ENCODE data around the gene CACNA1H. TPM values are rescaled to one million over a fixed set of nuclear protein-coding genes. Genes with fewer than 3 reads are reported as not detected.
A peak's percentile ranks its signal among the peaks of the same experiment; 100 is the strongest.
"Not testable (repeated sequence)": the region's sequence is repeated elsewhere in the genome, so short reads cannot be mapped to it uniquely, and the experiment has no call there.

CACNA1H gene
- total RNA-seq, 5 donors from 2014 or later (not counting 1 experiment from before 2014, with no cell fraction given), result 3.4 to 8.2 (median 4.8) TPM

DNA sequence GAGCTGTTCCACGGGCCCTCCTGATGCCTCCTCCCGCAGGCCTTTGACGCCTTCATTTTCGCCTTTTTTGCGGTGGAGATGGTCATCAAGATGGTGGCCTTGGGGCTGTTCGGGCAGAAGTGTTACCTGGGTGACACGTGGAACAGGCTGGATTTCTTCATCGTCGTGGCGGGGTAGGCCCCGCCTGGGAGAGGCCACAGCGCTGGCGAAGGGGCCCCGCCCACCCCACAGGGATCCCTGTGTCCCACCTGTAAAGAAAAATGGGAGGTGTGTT is 42.4 kb downstream of the CACNA1H start:
- no peak for ATAC-seq (replicated peaks in 1 of 4)
- POLR2A ChIA-PET, result no interaction called here
- DNase-seq, result no peak
- Mint-ChIP-seq H3K4me1 (no peaks in the 10 kb centered on the region), H3K4me3 (no peak overlapping the region), H3K27ac (no peak overlapping the region), H3K9me3 (no peaks in the 10 kb centered on the region), H3K27me3 (peaks cover 3 to 8% of the 10 kb centered on the region in 2 donors), H3K36me3 (no peaks in the 10 kb centered on the region)
- Histone ChIP-seq H3K27ac (ENCODE audit: low read length) (no peak overlapping the region), H3K36me3 (ENCODE audit: control insufficient read depth in 2 of 2, extremely low read depth in 1 of 2, insufficient read depth in 1 of 2, low read length in 1 of 2) (no peaks in the 10 kb centered on the region), H3K9me3 (no peaks in the 10 kb centered on the region), H3K4me3 (ENCODE audit: control insufficient read depth in 1 of 2, extremely low read depth in 1 of 2, low read length in 1 of 2) (no peak overlapping the region), H3K4me1 (ENCODE audit: control insufficient read depth in 1 of 2, extremely low read depth in 1 of 2, insufficient read depth in 2 of 2, low read length in 2 of 2) (peaks cover 0 to 6% of the 10 kb centered on the region in 2 experiments), H3K27me3 (replicated peaks in 1 of 2; ENCODE audit: control insufficient read depth in 2 of 2, extremely low read depth in 1 of 2, insufficient read depth in 2 of 2, low read length in 1 of 2) (peaks cover 0 to 50% of the 10 kb centered on the region in 2 experiments)
- CTCF ChIA-PET, result no interaction called here
- WGBS (ENCODE audit: insufficient coverage), result 62% methylated on average over 5 of the region's 14 CpGs

DNA sequence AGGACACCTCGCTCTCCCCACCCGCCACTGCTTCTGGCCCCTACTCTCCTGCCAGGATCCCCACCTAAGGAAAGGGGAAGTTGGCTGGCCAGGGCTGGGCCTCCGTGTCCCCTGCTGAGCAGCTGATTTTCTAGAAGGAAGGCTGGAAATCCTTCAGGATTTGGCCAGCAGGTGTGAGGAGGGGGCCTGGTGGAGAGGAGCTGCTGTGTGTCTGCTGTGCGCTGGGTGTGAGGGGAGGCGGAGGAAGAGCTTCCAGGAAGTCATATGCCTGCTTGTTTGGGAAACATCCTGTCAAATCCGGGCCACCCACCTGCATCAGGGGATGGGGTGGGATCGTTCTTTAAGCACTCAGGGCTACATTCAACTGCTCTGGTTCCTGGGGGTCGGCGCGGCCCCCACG is 43.6 kb downstream of the CACNA1H start:
- no peak overlapping the region for H3K27ac Mint-ChIP-seq
- H3K4me1 Mint-ChIP-seq, result no peaks in the 10 kb centered on the region
- Histone ChIP-seq H3K36me3 (ENCODE audit: control insufficient read depth in 2 of 2, extremely low read depth in 1 of 2, insufficient read depth in 1 of 2, low read length in 1 of 2) (no peaks in the 10 kb centered on the region), H3K4me1 (ENCODE audit: control insufficient read depth in 1 of 2, extremely low read depth in 1 of 2, insufficient read depth in 2 of 2, low read length in 2 of 2) (peaks cover 0 to 6% of the 10 kb centered on the region in 2 experiments), H3K9me3 (no peaks in the 10 kb centered on the region), H3K27me3 (replicated peaks in 1 of 2; ENCODE audit: control insufficient read depth in 2 of 2, extremely low read depth in 1 of 2, insufficient read depth in 2 of 2, low read length in 1 of 2) (peaks cover 0 to 49% of the 10 kb centered on the region in 2 experiments), H3K4me3 (ENCODE audit: control insufficient read depth in 1 of 2, extremely low read depth in 1 of 2, low read length in 1 of 2) (no peak overlapping the region), H3K27ac (ENCODE audit: low read length) (no peak overlapping the region)
- H3K9me3 Mint-ChIP-seq, result no peaks in the 10 kb centered on the region
- no peak for ATAC-seq (replicated peaks in 1 of 4)
- 55% methylated on average over 9 of the region's 11 CpGs for WGBS (ENCODE audit: insufficient coverage)
- ChIA-PET CTCF (no interaction called here), POLR2A (no interaction called here)
- peaks cover 3 to 8% of the 10 kb centered on the region in 2 donors for H3K27me3 Mint-ChIP-seq
- DNase-seq, result no peak
- no peak overlapping the region for H3K4me3 Mint-ChIP-seq
- no peaks in the 10 kb centered on the region for H3K36me3 Mint-ChIP-seq

DNA sequence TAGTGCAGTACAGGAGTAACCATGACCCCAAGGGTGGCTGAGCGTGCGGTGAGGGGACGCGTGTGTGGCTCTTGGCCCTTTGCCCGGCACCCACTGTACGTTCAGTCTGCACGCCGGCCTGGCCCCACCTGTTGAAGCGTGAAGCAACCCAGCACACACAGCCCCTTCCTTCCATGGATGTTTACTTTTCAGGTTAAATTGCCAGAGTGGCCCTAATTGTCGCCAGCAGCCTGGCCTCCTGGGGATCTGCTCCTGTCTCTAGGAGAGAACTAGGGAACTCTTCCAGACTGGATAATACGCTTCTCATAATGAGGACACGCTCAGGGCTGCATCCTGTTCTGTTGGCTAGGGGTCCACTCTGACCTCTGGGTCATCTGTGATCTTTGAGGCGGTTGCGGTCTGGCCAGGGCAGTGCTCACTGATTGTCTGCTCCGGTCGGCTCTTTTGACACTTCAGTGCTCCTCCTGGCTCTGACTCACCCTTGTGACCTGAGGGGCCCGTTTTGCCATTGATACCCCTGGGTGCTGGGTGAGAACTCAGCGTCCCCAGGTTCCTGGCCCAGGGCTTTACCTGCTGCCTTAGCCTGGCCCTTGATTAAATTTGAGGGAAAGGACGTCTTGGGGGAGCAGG is 44.4 kb downstream of the CACNA1H start:
- Mint-ChIP-seq H3K27ac (no peak overlapping the region), H3K4me3 (no peak overlapping the region), H3K4me1 (no peaks in the 10 kb centered on the region), H3K9me3 (no peaks in the 10 kb centered on the region), H3K36me3 (no peaks in the 10 kb centered on the region), H3K27me3 (peaks cover 3 to 5% of the 10 kb centered on the region in 2 donors)
- Histone ChIP-seq H3K36me3 (ENCODE audit: control insufficient read depth in 2 of 2, extremely low read depth in 1 of 2, insufficient read depth in 1 of 2, low read length in 1 of 2) (no peaks in the 10 kb centered on the region), H3K27me3 (replicated peaks in 1 of 2; ENCODE audit: control insufficient read depth in 2 of 2, extremely low read depth in 1 of 2, insufficient read depth in 2 of 2, low read length in 1 of 2) (peaks cover 0 to 44% of the 10 kb centered on the region in 2 experiments), H3K4me3 (ENCODE audit: control insufficient read depth in 1 of 2, extremely low read depth in 1 of 2, low read length in 1 of 2) (no peak overlapping the region), H3K4me1 (ENCODE audit: control insufficient read depth in 1 of 2, extremely low read depth in 1 of 2, insufficient read depth in 2 of 2, low read length in 2 of 2) (peaks cover 0 to 6% of the 10 kb centered on the region in 2 experiments), H3K27ac (ENCODE audit: low read length) (no peak overlapping the region), H3K9me3 (no peaks in the 10 kb centered on the region)
- ChIA-PET CTCF (no interaction called here), POLR2A (no interaction called here)
- ATAC-seq (replicated peaks in 1 of 4) (no peak), DNase-seq (no peak)
- 81% methylated on average over 15 of the region's 19 CpGs for WGBS (ENCODE audit: insufficient coverage)

DNA sequence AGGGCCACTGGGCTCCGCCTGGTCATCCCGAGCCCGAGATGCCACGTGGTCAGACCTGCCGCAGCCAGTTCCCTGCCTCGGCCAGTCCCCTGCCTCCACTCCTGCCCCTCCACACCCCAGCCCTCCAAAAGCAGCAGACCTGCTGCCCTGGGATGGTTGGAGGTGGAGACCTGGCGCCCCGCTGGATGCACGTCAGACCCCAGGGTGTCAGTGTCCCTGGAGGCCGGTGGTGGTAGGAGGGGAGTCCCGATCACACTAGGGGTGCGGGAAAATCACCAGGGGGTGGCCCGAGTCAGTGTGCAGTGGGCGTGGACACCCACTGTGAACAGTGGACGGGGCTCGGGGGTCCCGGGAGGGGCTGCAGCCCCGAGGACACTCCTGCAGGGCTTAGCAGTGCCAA is 45.3 kb downstream of the CACNA1H start:
- DNase-seq (no peak), ATAC-seq (replicated peaks in 1 of 4) (no peak)
- no peak overlapping the region for H3K27ac ChIP-seq (ENCODE audit: low read length)
- POLR2A ChIA-PET, result no interaction called here
- no peak overlapping the region for H3K4me3 Mint-ChIP-seq
- no peaks in the 10 kb centered on the region for H3K36me3 Mint-ChIP-seq
- WGBS (ENCODE audit: insufficient coverage), result 93% methylated on average over 12 of the region's 18 CpGs
- CTCF ChIA-PET, result no interaction called here
- peaks cover 0 to 6% of the 10 kb centered on the region in 2 experiments for H3K4me1 ChIP-seq (ENCODE audit: control insufficient read depth in 1 of 2, extremely low read depth in 1 of 2, insufficient read depth in 2 of 2, low read length in 2 of 2)
- H3K27me3 ChIP-seq (replicated peaks in 1 of 2; ENCODE audit: control insufficient read depth in 2 of 2, extremely low read depth in 1 of 2, insufficient read depth in 2 of 2, low read length in 1 of 2), result peaks cover 0 to 37% of the 10 kb centered on the region in 2 experiments
- H3K36me3 ChIP-seq (ENCODE audit: control insufficient read depth in 2 of 2, extremely low read depth in 1 of 2, insufficient read depth in 1 of 2, low read length in 1 of 2), result no peaks in the 10 kb centered on the region
- H3K9me3 Mint-ChIP-seq, result no peaks in the 10 kb centered on the region
- H3K27ac Mint-ChIP-seq, result no peak overlapping the region
- H3K27me3 Mint-ChIP-seq, result peaks cover 0 to under 1% of the 10 kb centered on the region in 2 donors
- no peaks in the 10 kb centered on the region for H3K9me3 ChIP-seq
- no peak overlapping the region for H3K4me3 ChIP-seq (ENCODE audit: control insufficient read depth in 1 of 2, extremely low read depth in 1 of 2, low read length in 1 of 2)
- H3K4me1 Mint-ChIP-seq, result no peaks in the 10 kb centered on the region

DNA sequence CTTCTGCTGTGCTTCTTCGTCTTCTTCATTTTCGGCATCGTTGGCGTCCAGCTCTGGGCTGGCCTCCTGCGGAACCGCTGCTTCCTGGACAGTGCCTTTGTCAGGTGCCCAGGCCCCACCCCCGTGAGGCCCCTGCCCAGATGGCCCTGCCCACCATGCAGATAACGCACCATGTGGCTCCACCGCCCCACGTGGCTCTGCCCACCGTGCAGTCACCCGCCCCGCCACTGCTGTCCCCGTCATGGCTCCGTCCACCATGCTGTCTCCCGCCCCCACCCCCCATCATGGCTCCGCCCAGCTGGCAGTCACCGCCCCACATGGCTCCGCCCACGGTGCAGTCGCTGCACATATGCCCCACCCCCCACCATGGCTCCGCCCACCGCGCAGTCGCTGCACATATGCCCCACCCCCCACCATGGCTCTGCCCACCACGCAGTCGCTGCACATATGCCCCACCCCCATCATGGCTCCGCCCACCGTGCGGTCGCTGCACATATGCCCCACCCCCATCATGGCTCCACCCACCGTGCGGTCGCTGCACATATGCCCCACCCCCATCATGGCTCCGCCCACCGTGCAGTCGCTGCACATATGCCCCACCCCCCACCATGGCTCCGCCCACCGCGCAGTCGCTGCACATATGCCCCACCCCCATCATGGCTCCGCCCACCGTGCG is 45.9 kb downstream of the CACNA1H start:
- ATAC-seq (replicated peaks in 1 of 4); H3K9me3 ChIP-seq; H3K9me3 Mint-ChIP-seq; H3K36me3 Mint-ChIP-seq; H3K4me1 ChIP-seq (ENCODE audit: control insufficient read depth in 1 of 2, extremely low read depth in 1 of 2, insufficient read depth in 2 of 2, low read length in 2 of 2); POLR2A ChIA-PET; H3K4me1 Mint-ChIP-seq; H3K36me3 ChIP-seq (ENCODE audit: control insufficient read depth in 2 of 2, extremely low read depth in 1 of 2, insufficient read depth in 1 of 2, low read length in 1 of 2); H3K27ac Mint-ChIP-seq; H3K27ac ChIP-seq (ENCODE audit: low read length); H3K4me3 Mint-ChIP-seq; CTCF ChIA-PET; H3K27me3 Mint-ChIP-seq; H3K4me3 ChIP-seq (ENCODE audit: control insufficient read depth in 1 of 2, extremely low read depth in 1 of 2, low read length in 1 of 2): not testable (repeated sequence)
- H3K27me3 ChIP-seq (replicated peaks in 1 of 2; ENCODE audit: control insufficient read depth in 2 of 2, extremely low read depth in 1 of 2, insufficient read depth in 2 of 2, low read length in 1 of 2), result peaks cover 0 to 31% of the 10 kb centered on the region in 2 experiments
- peak in 3 of 35 experiments; percentile 15 to 25 (median 16) for DNase-seq
- 93% methylated on average over 14 of the region's 44 CpGs for WGBS (ENCODE audit: insufficient coverage)

DNA sequence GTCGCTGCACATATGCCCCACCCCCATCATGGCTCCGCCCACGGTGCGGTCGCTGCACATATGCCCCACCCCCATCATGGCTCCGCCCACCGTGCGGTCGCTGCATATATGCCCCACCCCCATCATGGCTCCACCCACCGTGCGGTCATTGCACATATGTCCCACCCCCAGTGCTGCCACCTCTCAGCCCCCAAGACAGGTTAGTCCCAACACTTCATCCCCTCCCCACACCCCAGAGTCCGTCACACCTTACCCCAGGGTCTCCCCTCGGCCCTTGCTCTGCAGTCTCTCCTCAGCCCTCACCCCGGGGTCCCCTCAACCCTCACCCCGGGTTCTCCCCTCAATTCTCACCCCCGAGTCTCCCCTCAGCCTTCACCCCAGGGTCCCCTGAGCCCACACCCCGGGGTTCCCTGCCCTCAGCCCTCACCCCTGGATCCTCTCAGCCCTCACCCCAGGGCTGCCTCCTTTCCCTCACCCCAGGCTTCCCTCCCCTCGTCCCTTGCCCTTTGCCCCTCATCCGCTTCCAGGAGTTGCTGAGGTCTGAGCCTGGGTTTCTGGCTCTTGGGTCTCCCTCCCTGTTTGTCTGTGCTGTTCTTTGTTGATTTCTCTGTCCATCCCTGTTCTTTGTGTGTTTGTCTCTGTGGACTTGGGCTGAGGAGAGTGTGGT is 46.6 kb downstream of the CACNA1H start:
- Mint-ChIP-seq H3K4me1 (no peaks in the 10 kb centered on the region), H3K27me3 (no peaks in the 10 kb centered on the region), H3K9me3 (no peaks in the 10 kb centered on the region), H3K27ac (no peak overlapping the region), H3K4me3 (no peak overlapping the region), H3K36me3 (no peaks in the 10 kb centered on the region)
- Histone ChIP-seq H3K9me3 (no peaks in the 10 kb centered on the region), H3K27me3 (replicated peaks in 1 of 2; ENCODE audit: control insufficient read depth in 2 of 2, extremely low read depth in 1 of 2, insufficient read depth in 2 of 2, low read length in 1 of 2) (peaks cover 0 to 26% of the 10 kb centered on the region in 2 experiments), H3K4me3 (ENCODE audit: control insufficient read depth in 1 of 2, extremely low read depth in 1 of 2, low read length in 1 of 2) (no peak overlapping the region), H3K4me1 (ENCODE audit: control insufficient read depth in 1 of 2, extremely low read depth in 1 of 2, insufficient read depth in 2 of 2, low read length in 2 of 2) (peaks cover 0 to 4% of the 10 kb centered on the region in 2 experiments), H3K27ac (ENCODE audit: low read length) (no peak overlapping the region), H3K36me3 (ENCODE audit: control insufficient read depth in 2 of 2, extremely low read depth in 1 of 2, insufficient read depth in 1 of 2, low read length in 1 of 2) (no peaks in the 10 kb centered on the region)
- DNase-seq (no peak), ATAC-seq (replicated peaks in 1 of 4) (peak in 1 of 4 experiments; percentile 22)
- 89% methylated on average over 9 of the region's 19 CpGs for WGBS (ENCODE audit: insufficient coverage)
- POLR2A ChIA-PET, result no interaction called here
- CTCF ChIA-PET, result no interaction called here
